NCI-H748 (cell line): ENCODE measurements around the gene THOC1.

Source experiments
- DNase-seq: peaks from one replicate; lab custom pipeline; 2025; ENCODE audit not compliant: unreplicated experiment; lab: John Stamatoyannopoulos, UW

The THOC1 gene

GRCh38 chr18:217532-218336 is 50.1 kb downstream of the THOC1 start:
- no peak for DNase-seq

GRCh38 chr18:215448-216010 is 52.3 kb downstream of the THOC1 start:
- DNase-seq = no peak

GRCh38 chr18:213966-214365 is 53.9 kb downstream of the THOC1 start:
- no peak for DNase-seq

- DNase-seq = no peak
Observed at GRCh38 chr18:213505-213904, 54.3 kb downstream of the THOC1 start.

- no peak for DNase-seq
Observed at GRCh38 chr18:212780-213179, 55.1 kb downstream of the THOC1 start.

GRCh38 chr18:211582-211981 is 56.3 kb downstream of the THOC1 start:
- DNase-seq = no peak

- no peak for DNase-seq
Observed at GRCh38 chr18:210733-211132, 57.1 kb downstream of the THOC1 start.

GRCh38 chr18:210075-210474 is 57.8 kb downstream of the THOC1 start:
- no peak for DNase-seq

GRCh38 chr18:199768-200167 is 68.1 kb downstream of the THOC1 start:
- peak; percentile 88 for DNase-seq

- peak; percentile 57 for DNase-seq
Observed at GRCh38 chr18:199214-199613, 68.6 kb downstream of the THOC1 start.

GRCh38 chr18:195651-196050 is 72.2 kb downstream of the THOC1 start:
- no peak for DNase-seq

- no peak for DNase-seq
Observed at GRCh38 chr18:192801-193200, 75.0 kb downstream of the THOC1 start.

GRCh38 chr18:191725-192124 is 76.1 kb downstream of the THOC1 start:
- DNase-seq = no peak

GRCh38 chr18:189254-189653 is 78.6 kb downstream of the THOC1 start:
- DNase-seq = no peak

GRCh38 chr18:183769-184168 is 84.1 kb downstream of the THOC1 start:
- DNase-seq = peak; percentile 36

GRCh38 chr18:181711-182110 is 86.1 kb downstream of the THOC1 start:
- no peak for DNase-seq

GRCh38 chr18:179499-179898 is 88.3 kb downstream of the THOC1 start:
- DNase-seq = no peak

GRCh38 chr18:172361-172760 is 95.5 kb downstream of the THOC1 start:
- no peak for DNase-seq
